NCI-H526 (cell line): ENCODE results near the gene ARFGAP1.

Experiments
- DNase-seq, 2 experiments: peaks; one replicate each; lab custom pipeline; 2025; lab: John Stamatoyannopoulos, UW

The ARFGAP1 gene

DNA sequence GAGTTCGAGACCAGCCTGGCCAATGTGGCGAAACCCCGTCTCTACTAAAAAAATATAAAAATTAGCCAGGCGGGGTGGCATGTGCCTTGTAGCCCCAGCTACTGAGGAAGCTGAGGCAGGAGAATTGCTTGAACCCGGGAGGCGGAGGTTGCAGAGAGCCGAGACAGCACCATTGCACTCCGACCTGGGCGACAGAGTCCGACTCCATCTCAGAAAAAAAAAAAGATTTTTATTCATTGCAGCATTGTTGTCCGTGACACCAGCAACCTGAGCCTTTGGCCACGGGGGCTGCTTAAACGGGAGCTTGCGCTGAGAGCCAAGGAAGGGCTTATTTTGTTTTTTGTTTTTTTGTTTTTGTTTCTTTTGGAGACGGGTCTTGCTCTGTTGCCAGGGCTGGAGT is 7.3 kb downstream of the ARFGAP1 start:
- DNase-seq = no peak

DNA sequence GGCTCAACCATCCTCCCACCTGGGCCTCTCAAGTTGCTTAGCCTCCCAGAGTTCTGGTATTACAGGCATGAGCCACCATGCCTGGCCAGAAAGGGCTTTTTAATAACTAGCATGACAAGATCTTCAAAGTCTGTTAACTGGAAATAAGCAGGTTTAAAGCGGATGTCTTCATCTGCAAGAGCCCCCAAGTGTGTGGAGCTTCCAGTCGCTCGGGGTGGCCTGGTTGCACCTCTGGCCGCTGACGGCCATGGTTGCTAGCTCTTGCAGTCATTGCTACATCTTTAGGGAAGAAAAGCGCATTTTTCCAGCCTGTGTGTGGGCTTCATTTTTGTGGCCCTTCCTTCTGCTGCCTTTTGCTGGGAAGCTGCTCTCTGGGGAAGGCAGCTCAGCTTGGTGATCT is 7.8 kb downstream of the ARFGAP1 start:
- no peak for DNase-seq

DNA sequence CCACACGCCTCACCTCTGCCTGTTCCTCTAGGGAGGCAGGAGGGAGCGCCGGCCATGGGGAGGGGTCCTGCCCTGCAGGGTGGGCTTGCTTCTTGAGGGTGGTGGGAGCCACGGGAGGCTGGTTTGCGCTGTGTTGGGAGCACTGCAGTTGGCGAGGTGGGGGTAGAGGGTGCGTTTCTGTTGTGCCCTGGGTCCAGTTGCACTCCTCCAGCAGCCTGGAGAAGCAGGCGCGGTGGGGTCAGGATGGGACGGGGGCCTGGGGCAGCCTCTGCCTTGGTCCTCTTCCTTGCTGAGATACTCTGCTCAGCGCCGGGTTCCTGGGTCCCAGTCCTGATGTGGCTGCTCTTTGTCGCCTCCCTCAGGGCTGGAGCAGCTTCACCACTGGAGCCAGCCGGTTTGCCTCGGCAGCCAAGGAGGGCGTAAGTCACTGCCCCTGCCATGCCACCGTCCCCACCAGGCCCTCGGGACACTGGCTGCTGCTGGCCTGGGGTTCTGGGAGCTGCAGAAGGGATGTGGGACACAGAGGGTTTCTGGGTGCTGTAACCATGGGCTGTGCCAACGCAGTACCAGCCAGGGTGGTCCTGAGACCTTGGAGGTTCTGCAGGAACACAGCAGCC is 8.4 kb downstream of the ARFGAP1 start:
- peak in 1 of 2 experiments; percentile 36 for DNase-seq

DNA sequence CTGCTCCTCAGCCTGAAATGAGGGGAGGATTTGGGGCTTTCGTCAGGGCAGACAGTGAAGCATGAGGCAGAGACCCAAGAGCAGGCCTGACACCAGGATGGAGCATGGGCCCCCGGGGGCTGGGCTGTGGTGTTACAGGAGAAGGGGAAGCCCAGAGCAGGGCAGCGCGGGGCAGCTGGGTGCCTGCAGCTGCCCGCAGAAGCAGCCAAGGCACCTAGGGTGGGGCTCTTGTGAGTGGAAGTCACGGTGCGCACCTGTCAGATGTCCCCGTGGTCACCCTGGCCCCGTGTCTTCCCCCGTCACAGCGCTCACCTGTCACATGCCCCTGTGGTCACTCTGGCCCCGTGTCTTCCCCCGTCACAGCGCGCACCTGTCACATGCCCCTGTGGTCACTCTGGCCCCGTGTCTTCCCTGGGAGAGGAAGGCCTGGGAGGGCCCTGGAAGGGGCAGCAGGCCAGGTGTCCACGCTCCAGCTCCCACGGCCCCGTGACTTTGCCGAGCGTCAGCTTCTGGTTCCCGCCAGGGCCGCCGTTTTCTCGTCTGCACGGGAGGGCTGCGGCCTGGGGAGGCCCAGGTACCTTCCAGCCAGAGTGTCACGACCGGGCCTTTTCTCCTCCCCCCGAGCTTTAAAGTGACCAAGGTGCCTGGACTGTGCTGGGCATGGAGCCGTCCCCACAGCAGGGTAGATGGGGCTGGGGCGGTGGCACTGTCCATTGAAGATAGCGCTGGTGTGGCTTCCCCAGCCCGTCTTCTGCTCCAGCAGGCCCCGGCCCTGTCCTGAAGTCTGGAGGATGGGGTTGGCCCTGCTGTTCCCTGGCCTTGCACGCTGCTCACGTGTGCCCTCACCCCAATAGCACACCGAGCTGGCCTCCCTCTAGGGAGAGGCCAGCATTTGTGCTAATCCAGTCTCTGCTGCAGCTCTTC is 9.4 kb downstream of the ARFGAP1 start:
- DNase-seq = no peak

DNA sequence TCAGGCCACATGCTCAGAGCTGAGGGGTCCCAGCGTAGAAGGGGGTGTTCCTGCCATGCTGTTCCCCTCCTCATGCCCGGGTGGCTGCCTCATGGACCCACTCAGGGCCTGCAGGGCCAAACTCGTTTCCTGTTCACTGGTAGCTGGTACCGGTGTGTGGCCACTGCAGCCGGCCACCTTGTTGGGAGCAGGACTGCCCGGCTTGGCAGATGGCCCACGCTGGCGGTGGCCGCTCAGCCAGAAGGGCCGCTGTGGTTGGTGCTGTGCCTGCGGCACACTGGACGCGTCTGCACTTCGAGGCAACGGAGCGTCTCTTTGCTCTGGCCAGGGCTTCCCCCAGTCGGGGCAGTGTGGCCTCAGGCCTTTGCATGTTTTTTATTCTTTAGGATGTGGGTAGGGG is 10.3 kb downstream of the ARFGAP1 start:
- no peak for DNase-seq

DNA sequence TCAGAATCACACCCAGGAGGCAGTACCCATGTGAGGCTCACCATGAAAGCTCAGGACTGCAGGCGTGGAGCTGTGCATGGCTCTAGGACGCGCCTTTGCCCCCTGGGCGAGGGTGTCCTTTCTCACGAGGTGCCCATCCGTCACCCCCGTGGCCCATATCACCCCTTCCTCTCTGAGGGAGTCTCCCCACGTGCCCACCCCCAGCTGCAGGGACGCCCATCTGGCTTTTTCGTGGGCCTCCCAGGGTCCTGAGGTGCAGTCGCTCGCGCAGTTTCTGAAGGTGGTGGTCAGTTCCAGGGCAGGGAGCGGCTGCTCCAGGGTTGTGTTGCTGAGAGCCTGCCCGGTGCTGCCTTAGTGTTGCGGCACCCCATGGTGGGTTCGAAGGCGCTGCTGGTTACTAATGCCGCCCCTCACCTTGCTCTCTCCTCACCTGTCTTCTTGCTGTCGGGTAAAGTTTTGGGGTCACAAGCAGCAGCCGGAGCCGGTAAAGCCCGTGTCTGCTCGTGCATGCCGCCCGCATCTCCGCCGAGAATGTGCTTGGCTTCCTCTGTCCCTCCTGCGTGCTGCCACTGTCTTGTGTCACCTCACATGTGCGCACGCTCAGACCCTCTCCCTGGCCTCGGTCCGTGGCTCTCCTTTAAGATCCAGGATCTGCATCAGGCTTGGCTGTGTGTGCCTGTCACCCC is 10.9 kb downstream of the ARFGAP1 start:
- DNase-seq = no peak

DNA sequence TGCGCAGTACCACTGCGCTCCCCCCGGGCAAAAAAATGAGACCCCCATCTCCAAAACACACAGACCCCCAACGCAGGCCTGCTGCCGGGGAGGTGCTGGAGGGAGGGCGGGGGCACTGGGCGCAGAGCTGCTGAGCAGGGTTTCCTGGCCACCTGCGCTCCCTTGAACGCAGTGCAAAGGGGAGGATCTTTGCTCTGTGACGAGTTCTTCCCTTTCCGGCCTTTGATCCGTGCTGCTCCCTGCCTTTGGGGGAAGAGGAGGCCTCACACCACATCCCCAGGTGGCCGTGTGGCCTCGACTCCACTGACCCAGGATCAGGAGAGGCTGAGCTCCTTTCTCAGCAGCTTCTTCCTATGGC is 11.4 kb downstream of the ARFGAP1 start:
- DNase-seq = no peak

DNA sequence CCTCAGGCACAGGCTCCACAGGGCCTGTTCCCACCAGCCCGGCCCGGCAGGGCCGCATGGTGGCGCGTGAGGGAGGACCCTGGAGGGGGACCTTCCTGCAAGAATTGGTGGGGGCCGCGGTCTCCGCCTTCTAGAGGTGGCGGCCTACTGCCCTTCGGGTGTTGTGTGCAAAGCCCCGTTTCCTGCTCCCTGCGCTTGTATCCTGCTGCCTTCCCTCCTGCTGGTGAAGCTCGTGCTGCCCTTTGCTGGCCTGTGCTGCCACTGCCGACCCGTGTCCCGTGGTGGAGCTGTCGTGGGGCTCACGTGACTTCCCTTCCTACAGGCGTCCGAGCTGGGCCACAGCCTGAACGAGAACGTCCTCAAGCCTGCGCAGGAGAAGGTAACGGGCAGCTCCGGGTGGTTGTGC is 11.9 kb downstream of the ARFGAP1 start:
- no peak for DNase-seq

DNA sequence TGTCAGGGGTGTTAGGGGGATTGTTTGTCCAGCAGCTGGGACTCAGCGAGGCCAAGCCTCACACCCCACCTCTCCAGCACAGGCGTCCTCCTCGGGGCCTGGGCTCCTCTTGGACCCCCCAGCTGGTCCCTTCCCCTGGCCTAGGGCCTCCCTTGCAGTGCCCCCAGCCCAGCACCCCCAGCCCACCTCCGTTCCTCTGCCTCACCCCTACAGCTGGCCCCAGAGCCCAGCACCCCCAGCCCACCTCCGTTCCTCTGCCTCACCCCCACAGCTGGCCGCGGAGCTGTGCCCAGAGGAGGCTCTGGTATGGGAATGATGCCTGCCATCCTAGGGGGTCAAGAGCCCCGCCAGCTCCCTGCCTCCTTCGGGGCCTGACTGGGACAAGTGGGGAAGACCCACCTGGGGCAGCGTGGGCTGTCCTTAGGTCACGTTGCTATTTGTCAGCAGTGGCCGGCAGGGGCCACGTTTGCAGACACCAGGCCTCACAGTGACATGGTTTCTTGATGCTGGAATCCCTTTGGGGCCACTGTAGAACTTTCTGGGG is 12.4 kb downstream of the ARFGAP1 start:
- no peak for DNase-seq

DNA sequence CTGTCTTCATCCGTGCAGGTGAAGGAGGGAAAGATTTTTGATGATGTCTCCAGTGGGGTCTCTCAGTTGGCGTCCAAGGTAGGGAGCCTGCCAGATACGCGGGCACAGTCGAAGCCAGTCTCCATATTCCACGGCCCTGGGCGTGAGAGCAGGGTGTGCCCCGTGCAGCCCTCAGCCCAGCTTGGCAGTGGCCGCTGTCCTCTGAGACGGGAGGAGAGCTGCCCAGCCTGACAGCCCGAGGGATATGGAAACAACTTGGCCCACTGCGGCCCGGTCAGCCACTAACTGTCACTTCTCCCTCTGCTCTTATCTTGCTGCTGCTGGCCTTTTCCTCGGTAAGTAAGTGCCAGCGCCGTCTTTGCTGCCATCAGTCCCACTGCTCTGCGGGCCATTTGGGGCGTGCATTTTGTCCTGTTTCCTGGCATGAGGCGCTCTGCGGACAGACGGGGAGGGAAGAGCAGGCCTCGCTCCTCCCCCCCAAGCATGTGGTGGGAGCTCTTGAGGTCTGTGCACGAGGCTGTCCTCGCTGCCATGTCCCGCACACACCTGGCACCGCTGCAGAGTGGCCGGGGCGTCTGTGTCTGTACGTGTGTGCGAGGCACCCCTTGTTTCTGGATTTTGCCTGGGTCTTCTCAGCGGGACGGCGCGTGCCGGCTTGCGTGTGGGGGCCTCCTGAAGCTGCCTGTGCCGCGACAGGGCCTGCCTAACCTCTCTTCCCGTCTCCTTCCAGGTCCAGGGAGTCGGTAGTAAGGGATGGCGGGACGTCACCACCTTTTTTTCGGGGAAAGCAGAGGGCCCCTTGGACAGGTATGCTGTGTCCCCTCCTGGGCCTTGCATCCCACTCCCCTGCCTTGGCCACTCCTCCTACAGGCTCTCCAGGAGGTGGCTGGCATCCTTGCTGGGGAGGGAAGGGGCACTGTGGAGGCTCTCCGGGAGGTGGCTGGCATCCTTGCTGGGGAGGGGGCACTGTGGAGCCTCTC is 13.3 kb downstream of the ARFGAP1 start:
- no peak for DNase-seq

DNA sequence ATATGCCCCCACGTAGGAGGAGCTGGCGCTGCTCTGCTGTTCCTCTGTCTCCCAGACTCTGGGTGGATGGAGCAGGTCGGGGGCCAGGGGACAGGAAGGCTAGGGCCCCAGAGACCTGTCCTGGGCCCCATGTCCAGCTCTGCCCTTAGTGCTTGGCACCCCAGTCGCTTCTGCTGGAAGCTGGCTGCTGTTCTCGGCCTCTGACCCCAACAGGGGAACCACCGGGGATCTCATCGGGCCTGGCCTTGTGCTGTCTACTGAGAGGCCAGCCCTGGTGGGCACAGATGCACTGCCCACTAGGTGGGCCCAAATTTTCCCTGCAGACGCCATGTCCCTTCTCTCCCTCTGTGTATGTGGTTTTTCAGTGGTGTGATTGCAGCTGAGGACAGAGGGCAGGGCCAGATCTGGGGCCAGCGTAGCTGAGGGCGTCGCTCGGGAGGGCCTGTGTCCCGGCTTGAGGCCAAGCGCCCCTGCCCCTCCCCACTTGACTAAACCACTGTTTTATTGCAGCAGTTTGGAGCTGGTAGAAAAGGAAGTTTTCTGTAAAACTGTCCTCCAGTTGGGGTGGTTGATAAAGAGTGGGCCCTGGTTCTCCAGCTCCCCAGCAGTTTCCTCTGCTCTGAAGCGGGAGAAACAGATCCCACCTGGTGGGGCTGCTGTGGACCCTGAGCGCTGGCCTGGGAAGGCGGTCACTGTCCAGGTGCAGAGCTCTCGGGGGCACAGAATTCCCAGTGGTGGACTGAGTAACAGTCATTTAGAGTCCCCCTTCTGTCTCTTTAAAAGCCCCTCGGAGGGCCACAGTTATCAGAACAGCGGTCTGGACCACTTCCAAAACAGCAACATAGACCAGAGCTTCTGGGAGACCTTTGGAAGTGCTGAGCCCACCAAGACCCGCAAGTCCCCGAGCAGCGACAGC is 14.4 kb downstream of the ARFGAP1 start:
- DNase-seq = no peak

DNA sequence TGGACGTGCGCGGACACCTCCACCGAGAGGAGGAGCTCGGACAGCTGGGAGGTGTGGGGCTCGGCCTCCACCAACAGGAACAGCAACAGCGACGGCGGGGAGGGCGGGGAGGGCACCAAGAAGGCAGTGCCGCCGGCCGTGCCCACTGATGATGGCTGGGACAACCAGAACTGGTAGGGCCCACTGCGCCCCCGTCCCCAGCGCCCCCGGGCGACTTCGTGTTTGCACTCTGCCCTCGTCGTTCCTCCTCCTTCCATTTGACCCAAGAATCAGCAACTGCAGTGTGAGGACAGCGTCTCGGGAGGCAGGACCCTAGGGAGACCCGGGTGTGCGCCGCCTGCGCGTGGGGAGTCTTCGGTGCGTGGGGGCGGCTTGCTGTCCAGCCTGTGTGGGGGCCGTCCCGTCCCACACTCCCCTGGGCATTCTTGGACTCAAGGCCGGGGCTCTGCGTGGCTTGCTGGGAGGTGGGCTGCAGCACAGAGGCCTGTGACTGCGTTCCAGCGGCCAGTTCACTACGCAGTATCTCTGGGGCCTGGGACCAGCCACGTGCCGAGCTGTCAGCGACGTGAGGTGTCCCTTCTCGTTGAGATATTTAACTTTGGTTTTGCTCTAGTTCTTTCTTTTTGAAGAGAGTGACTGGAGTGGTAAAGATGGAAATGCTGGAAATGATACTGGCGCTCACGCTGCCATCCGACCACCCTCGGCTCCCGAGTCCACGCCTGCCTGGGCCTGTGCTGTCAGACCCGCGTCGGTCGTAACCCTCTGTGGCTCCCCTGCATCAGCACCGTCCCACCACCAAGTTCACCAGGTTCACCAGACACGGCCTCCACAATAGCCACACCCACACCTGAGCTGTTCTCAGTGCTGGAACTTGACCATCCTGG is 15.3 kb downstream of the ARFGAP1 start:
- no peak for DNase-seq

DNA sequence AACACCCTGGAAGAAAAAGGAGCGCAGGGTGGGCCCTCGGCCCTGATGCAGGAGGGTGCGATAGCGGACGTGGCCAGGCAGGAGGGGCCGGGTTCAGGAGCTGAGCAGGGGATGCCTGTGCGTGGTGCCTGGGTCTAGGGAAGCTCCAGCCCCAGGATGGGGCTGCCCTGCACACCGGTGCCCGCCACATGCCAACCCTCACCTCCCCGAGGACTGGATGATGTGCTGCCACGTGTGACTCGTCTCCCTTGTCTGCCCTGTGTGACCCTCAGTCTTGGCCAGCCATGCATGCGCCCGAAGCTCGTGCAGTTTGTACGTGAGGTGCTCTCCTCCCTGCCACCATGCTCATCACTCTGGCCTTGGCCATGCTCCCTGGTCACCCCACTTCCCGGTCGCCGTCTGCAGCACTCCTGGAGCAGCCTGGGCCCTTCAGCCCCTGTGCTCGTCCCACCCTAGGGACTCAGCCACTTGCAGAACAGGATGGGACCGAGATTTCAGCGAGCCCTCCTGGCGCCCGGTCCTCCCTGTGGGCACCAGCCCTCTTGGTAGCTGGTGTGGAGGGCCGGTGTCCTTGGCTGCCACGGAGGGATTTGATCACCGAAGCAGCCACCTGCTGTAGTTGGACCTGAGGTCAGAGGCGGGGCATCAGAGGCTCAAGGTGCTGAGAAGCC is 16.1 kb downstream of the ARFGAP1 start:
- DNase-seq = no peak

DNA sequence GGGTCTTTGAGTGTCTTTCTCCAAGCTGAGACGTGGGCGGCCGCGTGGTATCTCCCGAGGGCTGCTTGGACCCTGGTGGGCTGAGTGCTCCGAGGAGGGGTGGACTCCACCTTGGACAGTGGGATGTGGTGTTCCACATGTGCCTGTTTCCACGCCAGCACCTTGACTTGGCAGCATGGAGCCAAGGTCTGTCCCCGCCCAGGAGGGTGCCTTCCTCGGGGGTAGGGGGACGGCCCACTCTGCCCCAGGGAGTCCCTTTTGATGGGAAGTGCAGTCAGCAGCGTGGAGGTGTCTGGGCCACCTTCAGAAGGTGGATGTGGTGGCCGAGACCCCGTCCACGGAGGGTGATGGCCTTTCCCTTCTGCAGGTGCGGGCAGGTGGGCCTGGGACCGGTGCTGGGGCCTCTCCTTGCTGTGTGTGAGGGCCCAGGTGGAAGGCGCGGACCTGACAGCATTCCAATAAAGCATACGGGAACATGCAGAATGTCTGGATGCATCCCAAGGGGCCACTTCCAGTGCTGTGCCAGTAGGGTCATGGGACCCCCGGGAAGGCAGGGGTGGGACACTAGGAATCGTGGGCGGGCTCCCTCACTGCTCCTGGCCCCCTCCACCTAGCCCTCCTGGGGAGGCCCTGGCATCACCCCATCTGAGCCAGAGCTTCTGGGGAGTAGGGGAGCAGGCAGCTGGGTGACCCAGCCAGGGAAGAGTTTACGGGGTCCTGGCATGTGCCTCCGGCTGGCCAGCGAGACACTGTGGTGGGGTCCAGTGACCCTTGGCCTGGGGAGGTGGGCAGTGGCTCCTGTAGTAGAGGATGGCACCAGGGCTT is 16.9 kb downstream of the ARFGAP1 start:
- no peak for DNase-seq

DNA sequence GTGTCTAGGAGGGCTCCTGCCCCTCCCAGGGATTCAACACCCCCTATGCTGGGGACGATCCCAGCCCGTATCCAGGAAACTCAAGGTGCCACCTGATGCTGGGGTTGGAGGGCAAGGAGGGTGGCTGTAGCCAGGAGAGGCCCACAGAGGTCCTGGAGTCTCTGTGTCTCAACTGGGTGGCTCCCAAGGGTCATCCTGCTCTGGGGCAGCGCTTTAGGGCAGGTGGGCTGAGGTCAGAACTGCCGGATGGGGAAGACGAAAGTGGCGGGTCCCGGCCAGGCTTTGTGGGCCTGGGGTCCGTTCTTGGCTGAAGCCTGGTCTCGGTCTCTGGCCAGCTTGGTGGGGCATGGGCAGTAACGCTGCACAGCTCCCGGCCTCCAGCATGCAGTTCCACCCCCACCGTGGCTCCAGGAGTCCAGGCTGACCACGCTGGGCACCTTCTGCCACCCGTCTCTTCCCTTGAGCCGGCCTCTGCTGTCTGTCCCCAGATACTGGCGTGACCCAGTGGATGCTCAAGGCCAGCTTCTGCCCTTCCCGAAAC is 17.6 kb downstream of the ARFGAP1 start:
- DNase-seq = no peak

DNA sequence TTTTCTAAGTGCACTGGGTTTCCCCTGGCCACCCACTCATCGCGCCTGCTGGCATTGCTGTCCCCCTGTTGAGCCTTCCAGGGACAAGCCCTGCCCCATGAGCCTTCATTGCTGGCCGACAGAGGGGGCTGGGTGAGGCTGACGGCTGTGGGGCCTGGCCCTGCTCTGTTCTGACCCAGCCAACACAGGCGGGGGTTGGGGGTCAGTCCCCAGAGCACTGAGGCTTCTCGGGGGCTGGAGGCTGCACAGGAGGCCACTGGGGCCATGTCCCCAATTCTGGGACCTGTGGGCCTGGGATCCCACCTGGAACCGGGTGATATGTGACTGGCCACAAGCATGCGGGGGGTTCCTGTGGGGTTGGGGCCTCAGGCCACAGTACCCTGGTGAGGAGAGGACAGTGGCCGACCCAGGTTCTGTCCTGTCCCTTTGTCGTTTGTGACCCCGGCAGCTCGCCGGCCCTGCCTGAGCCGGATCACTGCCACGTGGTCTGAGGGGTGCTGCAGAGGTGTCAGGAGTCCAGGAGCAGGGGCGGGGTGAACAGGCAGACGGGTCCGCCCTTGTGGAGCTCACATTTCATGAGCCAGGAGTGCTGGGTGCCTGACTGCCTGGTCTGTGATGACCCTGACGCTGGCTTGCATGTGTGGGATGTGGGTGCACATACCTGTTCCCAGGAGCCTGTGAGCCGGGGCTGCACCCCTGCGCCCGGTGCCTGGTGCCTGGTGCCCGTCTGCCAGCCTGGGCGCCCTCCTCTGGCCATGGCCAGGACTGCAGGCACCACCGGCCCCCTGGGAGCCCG is 18.3 kb downstream of the ARFGAP1 start:
- peak in 1 of 2 experiments; percentile 82 for DNase-seq

DNA sequence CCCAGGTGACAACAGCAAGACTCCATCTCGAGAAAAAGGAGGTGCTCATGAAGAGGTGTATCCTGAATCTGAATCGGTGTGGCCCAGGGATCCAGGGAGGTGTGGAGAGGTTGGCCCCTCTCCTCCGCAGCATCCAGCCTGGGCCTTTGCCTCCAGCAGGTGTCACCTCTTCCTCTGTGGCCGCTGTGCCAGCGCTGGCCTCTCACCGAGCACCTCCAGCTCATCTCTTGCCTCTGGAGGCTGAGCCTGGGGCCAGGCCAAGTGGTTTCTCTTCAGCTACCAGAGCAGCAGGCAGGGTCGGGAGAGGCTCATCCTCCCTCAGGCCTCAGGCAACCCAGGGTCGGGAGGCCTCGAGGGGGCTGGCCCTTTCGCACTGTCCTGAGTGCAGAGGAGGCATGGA is 19.2 kb downstream of the ARFGAP1 start:
- DNase-seq = no peak
